Gastrocnemius medialis (tissue), 4 donors: ENCODE data around the gene FAM72B.
"Not testable (repeated sequence)": the region's sequence is repeated elsewhere in the genome, so short reads cannot be mapped to it uniquely, and the experiment has no call there.

Experiments
- POLR2A ChIP-seq, 2 donors: fragments of 450-650 bp; IDR thresholded peaks; one replicate each; pipeline ENCODE4 v1.6.1; 2017; ENCODE audit warnings: antibody characterized with exemption in 2 of 2, mild to moderate bottlenecking in 2 of 2, moderate library complexity in 2 of 2
- TF ChIP-seq, protein P1 (sequence below), 5 experiments: fragments of 450-650 bp in 3 of 5; fragments of 200-600 bp in 2 of 5; sonication (generic) in 2 of 5; IDR thresholded peaks in 4 of 5; conservative IDR thresholded peaks in 1 of 5; 1 replicate in 4 of 5; 2 replicates in 1 of 5; pipeline ENCODE4 v1.5.1; 2016 to 2019; ENCODE audit warnings: antibody characterized with exemption in 5 of 5, mild to moderate bottlenecking in 3 of 5, moderate library complexity in 3 of 5

DNA sequence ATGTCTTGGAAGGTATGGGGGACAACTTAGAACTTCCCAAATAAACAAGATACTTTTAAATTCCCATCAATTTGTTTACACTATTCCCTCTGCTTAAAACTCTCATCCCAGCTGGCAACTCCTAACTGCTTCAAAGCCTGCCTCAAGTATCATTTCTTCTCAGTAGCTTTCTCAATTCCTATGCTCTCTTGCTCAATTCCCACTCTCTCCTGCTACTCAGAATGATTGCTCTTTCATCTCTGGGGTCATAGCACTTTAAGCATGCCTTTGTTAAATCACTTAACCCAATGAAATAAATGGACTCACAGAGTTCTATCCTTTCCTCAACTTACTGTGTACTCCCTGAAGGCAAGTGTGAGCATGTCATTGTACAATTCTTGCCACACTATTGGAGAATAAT is 18.8 kb downstream of the FAM72B start:
- TF ChIP-seq, protein P1, sequence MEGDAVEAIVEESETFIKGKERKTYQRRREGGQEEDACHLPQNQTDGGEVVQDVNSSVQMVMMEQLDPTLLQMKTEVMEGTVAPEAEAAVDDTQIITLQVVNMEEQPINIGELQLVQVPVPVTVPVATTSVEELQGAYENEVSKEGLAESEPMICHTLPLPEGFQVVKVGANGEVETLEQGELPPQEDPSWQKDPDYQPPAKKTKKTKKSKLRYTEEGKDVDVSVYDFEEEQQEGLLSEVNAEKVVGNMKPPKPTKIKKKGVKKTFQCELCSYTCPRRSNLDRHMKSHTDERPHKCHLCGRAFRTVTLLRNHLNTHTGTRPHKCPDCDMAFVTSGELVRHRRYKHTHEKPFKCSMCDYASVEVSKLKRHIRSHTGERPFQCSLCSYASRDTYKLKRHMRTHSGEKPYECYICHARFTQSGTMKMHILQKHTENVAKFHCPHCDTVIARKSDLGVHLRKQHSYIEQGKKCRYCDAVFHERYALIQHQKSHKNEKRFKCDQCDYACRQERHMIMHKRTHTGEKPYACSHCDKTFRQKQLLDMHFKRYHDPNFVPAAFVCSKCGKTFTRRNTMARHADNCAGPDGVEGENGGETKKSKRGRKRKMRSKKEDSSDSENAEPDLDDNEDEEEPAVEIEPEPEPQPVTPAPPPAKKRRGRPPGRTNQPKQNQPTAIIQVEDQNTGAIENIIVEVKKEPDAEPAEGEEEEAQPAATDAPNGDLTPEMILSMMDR (IDR thresholded peaks at IDR 0.05 in 4 of 5, conservative IDR thresholded peaks at IDR 0.05 in 1 of 5): not testable (repeated sequence)
- not testable (repeated sequence) for TF ChIP-seq POLR2A (IDR thresholded peaks at IDR 0.05)
